Middle frontal gyrus (tissue), 1 donor: Measurements from ENCODE around the gene AGAP6.
"Not testable (repeated sequence)": the region's sequence is repeated elsewhere in the genome, so short reads cannot be mapped to it uniquely, and the experiment has no call there.

ENCODE experiments used
- DNase-seq: peaks from one replicate; pipeline ENCODE4 v3.0.0-alpha.2; 2015; ENCODE audit warnings: low spot score; ENCODE audit errors: extremely low spot score

The AGAP6 gene

GRCh38 chr10:50024716-50025383, 36.6 kb downstream of the AGAP6 start:
- not testable (repeated sequence) for DNase-seq

GRCh38 chr10:50025627-50026026, 37.4 kb downstream of the AGAP6 start:
- no peak for DNase-seq

GRCh38 chr10:50027195-50027594, 39.0 kb downstream of the AGAP6 start:
- no peak for DNase-seq

GRCh38 chr10:50033481-50033880, 45.3 kb downstream of the AGAP6 start:
- no peak for DNase-seq

GRCh38 chr10:50035337-50035736, 47.1 kb downstream of the AGAP6 start:
- DNase-seq: not testable (repeated sequence)

- no peak for DNase-seq
Observed at GRCh38 chr10:50044941-50045664, 56.9 kb downstream of the AGAP6 start.

GRCh38 chr10:50046457-50046856, 58.3 kb downstream of the AGAP6 start:
- not testable (repeated sequence) for DNase-seq

- not testable (repeated sequence) for DNase-seq
Observed at GRCh38 chr10:50047594-50047993, 59.4 kb downstream of the AGAP6 start.

GRCh38 chr10:50051995-50052660, 63.9 kb downstream of the AGAP6 start:
- DNase-seq: not testable (repeated sequence)

GRCh38 chr10:50052778-50053376, 64.7 kb downstream of the AGAP6 start:
- DNase-seq: not testable (repeated sequence)

GRCh38 chr10:50055494-50056292, 67.5 kb downstream of the AGAP6 start:
- DNase-seq: not testable (repeated sequence)

GRCh38 chr10:50056654-50057053, 68.4 kb downstream of the AGAP6 start:
- not testable (repeated sequence) for DNase-seq

- not testable (repeated sequence) for DNase-seq
Observed at GRCh38 chr10:50058727-50059126, 70.5 kb downstream of the AGAP6 start.

- not testable (repeated sequence) for DNase-seq
Observed at GRCh38 chr10:50059946-50060345, 71.7 kb downstream of the AGAP6 start.
